Measurements from ENCODE around the gene ZNF148.

Gene ZNF148

DNA sequence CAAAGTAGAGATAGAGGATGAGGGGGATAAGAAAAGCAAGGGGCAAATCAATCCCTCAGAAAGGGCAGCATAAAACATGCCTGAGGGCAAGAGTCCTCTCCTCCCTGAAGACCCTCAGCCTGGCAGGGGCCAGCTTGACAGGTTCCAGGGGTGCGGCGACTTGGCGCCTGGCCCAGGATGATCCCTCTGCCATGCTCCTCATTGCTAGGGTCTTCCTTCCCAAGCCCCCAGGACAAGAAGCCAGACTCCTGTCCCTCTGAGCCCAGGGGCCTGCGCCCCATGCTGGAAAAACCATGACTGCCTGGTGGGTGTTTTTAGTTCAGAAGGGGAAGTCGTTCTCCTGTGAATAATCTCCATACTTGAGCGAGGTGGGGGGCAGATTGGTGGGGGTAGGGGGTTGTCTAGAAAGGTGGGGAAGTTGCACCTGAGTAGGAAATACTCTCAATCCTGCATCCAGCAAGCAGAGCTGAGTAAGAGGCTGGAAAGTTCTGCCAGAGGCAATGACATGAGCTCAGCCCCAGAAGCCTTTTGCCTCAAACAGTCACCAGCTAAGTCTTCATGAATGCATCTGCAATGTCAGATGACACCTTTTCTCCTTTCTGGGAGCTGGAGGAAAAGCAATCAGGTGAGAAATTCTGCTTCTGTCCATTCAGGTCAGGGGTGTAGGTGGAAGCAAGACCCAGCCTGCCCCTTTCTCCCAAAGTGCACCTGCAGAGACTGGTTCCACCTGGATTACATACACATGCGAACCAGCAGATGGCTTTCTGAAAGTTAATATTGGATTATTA, 180.9 kb downstream of the ZNF148 start:
- TF ChIP-seq, protein P1, sequence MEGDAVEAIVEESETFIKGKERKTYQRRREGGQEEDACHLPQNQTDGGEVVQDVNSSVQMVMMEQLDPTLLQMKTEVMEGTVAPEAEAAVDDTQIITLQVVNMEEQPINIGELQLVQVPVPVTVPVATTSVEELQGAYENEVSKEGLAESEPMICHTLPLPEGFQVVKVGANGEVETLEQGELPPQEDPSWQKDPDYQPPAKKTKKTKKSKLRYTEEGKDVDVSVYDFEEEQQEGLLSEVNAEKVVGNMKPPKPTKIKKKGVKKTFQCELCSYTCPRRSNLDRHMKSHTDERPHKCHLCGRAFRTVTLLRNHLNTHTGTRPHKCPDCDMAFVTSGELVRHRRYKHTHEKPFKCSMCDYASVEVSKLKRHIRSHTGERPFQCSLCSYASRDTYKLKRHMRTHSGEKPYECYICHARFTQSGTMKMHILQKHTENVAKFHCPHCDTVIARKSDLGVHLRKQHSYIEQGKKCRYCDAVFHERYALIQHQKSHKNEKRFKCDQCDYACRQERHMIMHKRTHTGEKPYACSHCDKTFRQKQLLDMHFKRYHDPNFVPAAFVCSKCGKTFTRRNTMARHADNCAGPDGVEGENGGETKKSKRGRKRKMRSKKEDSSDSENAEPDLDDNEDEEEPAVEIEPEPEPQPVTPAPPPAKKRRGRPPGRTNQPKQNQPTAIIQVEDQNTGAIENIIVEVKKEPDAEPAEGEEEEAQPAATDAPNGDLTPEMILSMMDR (IDR thresholded peaks at IDR 0.05; ENCODE audit: low read depth, low read length), result no peak
- DNase-seq (ENCODE audit: extremely low read depth, low read depth), result no peak

DNA sequence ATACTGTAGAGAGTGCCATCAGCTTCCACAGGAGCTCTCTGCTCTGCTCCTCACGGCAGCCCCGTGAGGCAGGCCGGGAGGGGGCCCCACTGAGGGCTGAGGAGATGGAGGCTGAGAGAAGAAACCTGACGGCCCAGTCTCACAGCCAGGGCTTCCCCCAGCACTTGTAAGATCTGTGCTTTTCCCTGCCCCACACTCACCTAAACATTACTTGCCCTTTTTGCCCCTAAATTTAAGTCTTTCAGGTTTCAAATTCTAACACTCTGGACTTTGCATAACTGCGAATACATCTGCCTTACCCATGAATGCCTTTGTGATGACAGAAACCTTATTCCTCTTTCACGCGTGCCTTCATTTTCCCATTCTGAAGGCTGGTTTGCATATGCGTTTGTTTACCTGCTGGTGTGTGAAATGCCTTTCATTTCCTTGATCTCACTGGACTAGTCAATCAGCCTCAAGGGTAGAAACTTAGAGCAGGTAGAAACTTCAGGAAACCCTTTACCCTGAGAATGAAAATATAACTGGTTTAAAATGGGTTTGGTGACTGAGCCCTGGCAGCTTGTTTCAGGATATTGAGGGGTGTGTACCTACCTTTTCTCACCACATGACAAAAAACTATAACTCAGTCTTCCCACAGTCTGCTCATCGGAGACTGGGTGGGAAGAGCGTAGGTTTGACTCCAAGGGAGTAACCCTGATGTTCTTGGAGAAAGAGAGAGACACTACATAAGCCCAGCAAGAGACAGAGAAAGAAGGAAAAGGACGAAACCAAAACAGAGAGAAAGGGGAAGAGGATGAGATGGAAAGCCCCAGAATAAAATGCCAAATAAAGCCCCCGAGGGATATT, 182.7 kb downstream of the ZNF148 start:
- TF ChIP-seq, protein P1 (IDR thresholded peaks at IDR 0.05; ENCODE audit: low read depth, low read length), result no peak
- DNase-seq (ENCODE audit: extremely low read depth, low read depth), result no peak

DNA sequence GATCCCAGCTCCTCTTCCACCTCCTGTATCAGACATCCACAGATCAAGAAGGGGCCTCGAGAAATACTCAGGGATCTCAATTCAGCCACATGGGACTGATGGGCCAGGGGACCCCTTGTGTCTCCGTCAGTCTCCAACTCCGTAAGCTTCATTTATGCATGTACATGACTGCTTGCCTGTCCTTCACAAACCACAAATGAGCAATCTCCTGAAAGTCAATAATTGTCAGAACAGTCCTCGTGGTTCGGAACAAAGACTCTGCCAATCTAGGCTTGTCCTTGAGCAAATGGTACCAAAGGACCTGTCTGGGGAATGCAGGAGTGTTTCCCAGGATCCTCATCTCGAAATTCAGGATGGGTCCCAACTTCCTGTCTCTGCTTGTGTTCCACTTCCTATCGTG, 183.4 kb downstream of the ZNF148 start:
- TF ChIP-seq, protein P1 (IDR thresholded peaks at IDR 0.05; ENCODE audit: low read depth, low read length), result no peak
- DNase-seq (ENCODE audit: extremely low read depth, low read depth), result no peak

DNA sequence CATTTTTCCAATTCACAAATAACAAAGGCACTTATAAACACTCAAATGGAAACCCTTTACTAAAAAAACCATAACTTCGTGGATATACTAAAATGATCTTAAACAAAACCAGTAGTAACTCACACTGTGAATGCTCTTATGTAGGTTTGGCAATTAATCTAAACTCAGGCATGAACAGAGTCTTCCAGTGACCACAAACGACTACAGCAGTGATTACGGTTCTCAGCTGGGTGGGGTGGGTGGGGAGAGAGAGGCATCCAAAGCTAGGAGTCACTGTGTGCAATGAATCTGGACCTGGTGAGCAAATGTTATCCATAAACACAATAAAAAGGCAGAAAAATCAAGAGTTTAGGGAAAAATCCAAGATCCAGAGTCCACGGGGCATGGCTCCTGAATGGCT, 183.9 kb downstream of the ZNF148 start:
- no peak for DNase-seq (ENCODE audit: extremely low read depth, low read depth)
- TF ChIP-seq, protein P1 (IDR thresholded peaks at IDR 0.05; ENCODE audit: low read depth, low read length), result no peak

DNA sequence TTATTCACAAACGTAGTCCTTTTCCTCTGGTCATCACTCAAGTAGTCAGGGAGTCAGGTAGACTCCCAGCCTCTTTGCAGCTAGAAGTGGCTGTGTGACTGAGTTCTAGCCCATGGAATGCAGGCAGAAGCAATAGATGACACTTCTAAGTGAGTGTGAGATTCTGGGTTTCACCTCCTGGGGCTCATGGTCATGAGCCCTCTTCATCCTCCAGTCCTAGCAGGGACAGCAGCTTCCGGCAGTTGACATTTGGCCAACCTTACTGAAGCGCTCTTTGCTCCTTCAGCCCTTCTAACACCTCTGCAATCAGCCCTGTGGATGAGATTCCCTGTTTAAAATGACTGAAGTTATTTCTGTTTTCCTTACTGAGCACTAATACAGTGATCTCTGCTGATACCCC, 184.3 kb downstream of the ZNF148 start:
- TF ChIP-seq, protein P1 (IDR thresholded peaks at IDR 0.05; ENCODE audit: low read depth, low read length), result no peak
- DNase-seq (ENCODE audit: extremely low read depth, low read depth), result no peak

DNA sequence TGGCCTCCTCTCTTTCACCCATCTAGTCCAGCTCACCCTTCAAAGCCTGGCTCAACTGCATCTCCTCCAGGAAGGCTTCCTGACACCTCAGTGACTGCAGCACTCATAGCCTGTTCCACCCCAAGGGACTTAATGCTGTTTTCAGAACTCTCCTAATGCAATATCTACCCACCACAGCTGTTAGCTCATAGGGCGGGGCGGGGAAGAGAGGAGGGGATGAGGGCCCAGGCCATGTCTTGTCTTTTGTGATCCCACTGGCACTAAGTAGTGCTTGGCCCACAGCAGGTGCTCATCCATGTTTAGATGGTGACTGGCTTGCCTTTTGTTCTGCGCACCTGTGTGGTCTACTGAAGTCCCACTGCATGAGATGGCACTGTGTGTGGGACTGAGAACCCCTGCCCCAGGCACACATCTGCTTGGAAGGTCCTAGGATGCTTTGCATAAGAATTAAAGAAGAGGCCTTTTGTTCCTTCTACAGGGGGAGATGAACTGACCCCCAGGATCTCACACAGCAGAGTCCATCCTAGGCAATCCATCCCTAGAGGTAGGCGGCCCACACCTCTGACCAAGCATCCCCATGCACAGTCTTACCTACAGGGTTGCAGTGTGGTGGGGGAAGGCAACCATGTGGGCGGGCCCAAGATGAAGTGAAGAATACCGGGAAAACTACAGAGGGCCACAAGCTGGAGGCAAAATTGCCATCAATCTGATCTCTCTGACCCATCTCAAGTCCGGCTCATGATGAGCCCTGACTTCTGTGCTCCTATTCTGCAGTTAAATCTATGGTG, 185.6 kb downstream of the ZNF148 start:
- TF ChIP-seq, protein P1 (IDR thresholded peaks at IDR 0.05; ENCODE audit: low read depth, low read length), result no peak
- no peak for DNase-seq (ENCODE audit: extremely low read depth, low read depth)

All from AG09319 (cell line).